Nephron (organoid): ENCODE data around the gene NCOA3.

Source experiments
- H3K27ac Mint-ChIP-seq, 3 experiments: 2 replicates each; pipeline ENCODE4 v1.8.0; 2020; ENCODE audit warnings: mixed read lengths in 3 of 3, mild to moderate bottlenecking in 2 of 3, moderate library complexity in 1 of 3
- H3K27me3 Mint-ChIP-seq: 2 replicates; pipeline ENCODE4 v1.8.0; 2021; ENCODE audit warnings: low read depth, mild to moderate bottlenecking, moderate library complexity, mixed read lengths
- H3K36me3 Mint-ChIP-seq: 2 replicates; pipeline ENCODE4 v1.8.0; 2020; ENCODE audit warnings: low read depth, mixed read lengths
- H3K4me1 Mint-ChIP-seq: 2 replicates; pipeline ENCODE4 v1.8.0; 2020; ENCODE audit warnings: mixed read lengths
- H3K4me3 Mint-ChIP-seq, 3 experiments: 2 replicates each; pipeline ENCODE4 v1.8.0; 2020; ENCODE audit warnings: mild to moderate bottlenecking in 3 of 3, mixed read lengths in 3 of 3, moderate library complexity in 2 of 3
- H3K9me3 Mint-ChIP-seq: 2 replicates; pipeline ENCODE4 v1.8.0; 2020; ENCODE audit warnings: mixed read lengths
- CTCF ChIP-seq, 3 experiments: fragments of 200-600 bp; sonication (generic); IDR thresholded peaks; one replicate each; pipeline ENCODE4 v1.5.0; 2021; ENCODE audit warnings: antibody characterized with exemption in 3 of 3; ENCODE audit not compliant: unreplicated experiment in 3 of 3

NCOA3 gene

DNA sequence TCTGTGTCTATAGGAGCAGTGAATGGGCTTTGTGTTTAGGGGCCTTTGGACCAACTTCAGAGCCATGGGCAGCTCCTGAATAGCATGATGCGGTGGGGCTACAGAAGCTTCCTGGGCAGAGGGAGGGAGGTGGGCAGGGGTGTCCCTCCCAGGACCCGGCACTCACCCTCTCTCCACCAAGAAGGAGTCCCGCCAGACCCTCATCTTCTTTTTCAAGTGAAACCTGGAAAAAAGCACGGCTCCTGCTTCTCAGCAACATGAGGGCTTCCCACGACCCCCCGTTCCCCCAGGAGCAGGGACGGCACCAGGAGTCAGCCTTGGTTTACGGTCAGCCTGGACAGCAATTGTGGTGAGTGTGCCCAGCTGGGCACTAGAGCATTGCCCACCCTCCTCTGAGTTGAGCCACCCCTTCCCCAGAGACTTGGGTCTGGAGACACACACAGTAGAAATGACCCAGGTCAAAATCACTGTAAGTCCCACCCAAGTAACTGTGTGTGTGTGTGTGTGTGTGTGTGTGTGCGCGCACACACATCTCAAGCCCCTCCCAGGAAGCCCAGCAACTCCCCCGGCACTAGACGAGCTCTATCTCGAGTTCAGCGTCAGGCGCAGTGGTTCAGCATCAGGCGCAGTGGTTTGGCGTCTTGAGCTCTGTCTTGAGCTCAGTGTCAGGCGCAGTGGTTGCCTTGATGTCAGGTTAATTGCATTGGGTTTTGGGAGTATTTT, 175.4 kb downstream of the NCOA3 start:
- Mint-ChIP-seq H3K9me3 (no peaks in the 10 kb centered on the region), H3K4me3 (no peak overlapping the region), H3K36me3 (peaks cover 11% of the 10 kb centered on the region), H3K27me3 (peaks cover 5% of the 10 kb centered on the region), H3K27ac (no peak overlapping the region), H3K4me1 (peaks cover 2% of the 10 kb centered on the region)
- TF ChIP-seq CTCF (IDR thresholded peaks at IDR 0.05; ENCODE audit: unreplicated experiment in 3 of 3): no peak

GRCh38 chr20:47677635-47678453, 176.2 kb downstream of the NCOA3 start:
- Mint-ChIP-seq H3K27ac (no peak overlapping the region), H3K27me3 (no peaks in the 10 kb centered on the region), H3K9me3 (no peaks in the 10 kb centered on the region), H3K36me3 (peaks cover 7% of the 10 kb centered on the region), H3K4me3 (no peak overlapping the region), H3K4me1 (peaks cover 8% of the 10 kb centered on the region)
- peak; percentile 85 to 86 (median 86) for TF ChIP-seq CTCF (IDR thresholded peaks at IDR 0.05; ENCODE audit: unreplicated experiment in 3 of 3)

- H3K27me3 Mint-ChIP-seq: no peaks in the 10 kb centered on the region
- no peak overlapping the region for H3K4me3 Mint-ChIP-seq
- peaks cover 8% of the 10 kb centered on the region for H3K4me1 Mint-ChIP-seq
- no peaks in the 10 kb centered on the region for H3K9me3 Mint-ChIP-seq
- H3K27ac Mint-ChIP-seq: no peak overlapping the region
- TF ChIP-seq CTCF (IDR thresholded peaks at IDR 0.05; ENCODE audit: unreplicated experiment in 3 of 3): no peak
- peaks cover 8% of the 10 kb centered on the region for H3K36me3 Mint-ChIP-seq
Observed at GRCh38 chr20:47678536-47678935, 176.8 kb downstream of the NCOA3 start.

DNA sequence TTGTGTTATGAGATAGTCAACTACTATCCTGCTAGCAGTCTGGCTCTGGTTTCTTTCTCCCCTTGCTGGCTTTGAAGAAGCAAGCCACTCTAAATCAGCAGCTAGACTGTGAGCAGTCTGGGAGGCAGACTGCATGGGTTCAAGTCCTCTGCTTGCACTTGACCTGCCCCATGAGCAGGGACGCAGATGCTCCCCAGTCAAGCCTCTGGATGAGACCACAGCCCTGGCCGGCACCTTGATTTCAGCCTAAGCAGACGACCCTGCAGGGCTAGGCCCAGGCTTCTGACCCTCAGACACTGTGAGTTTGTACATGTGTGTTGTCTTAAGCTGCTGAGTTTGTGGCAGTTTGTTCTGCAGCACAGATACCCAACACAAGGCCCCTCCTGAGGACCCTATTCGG, 177.8 kb downstream of the NCOA3 start:
- Mint-ChIP-seq H3K27me3 (no peaks in the 10 kb centered on the region), H3K27ac (no peak overlapping the region)

DNA sequence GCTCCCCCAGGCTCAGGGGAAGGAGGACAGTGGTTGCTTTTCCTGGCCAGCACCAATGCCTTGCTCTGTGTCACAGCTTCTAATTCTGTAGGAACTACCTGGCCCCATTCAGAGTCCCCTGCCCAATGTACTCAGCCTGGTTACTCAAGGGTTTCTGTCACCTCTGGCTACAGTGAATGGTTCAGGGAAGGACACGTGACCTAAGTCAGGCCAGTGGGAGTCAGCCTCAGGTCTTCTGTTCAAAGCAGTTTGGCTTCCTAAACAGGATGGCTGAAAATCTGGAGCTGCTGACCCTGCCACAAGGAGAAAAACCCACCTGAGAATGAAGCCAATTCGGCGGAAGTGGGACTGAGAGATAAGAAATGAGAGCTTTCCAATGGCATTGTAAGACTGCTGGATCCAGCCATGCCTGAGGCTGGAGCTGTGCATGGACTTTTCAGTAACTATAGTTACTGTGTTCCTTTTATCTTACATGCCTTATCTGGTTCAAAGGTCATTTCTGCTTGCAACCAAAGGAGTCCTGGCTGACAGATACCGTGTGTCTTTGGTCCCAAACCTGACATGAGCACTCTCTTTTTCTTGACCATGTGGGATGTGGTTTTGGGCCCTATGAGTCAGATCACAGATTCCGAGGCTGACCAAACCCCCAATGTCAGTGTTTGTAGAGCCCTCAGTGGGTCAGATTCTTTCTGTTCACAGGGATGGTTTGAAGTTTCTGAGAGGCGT, 179.3 kb downstream of the NCOA3 start:
- no peak overlapping the region for H3K27ac Mint-ChIP-seq
- no peak overlapping the region for H3K4me3 Mint-ChIP-seq

More for the DNA sequence above, 177.8 kb downstream of the NCOA3 start:
- peaks cover 8% of the 10 kb centered on the region for H3K4me1 Mint-ChIP-seq
- H3K36me3 Mint-ChIP-seq: peaks cover 12% of the 10 kb centered on the region
- H3K9me3 Mint-ChIP-seq: no peaks in the 10 kb centered on the region
- TF ChIP-seq CTCF (IDR thresholded peaks at IDR 0.05; ENCODE audit: unreplicated experiment in 3 of 3): no peak
- no peak overlapping the region for H3K4me3 Mint-ChIP-seq

More for the DNA sequence above, 179.3 kb downstream of the NCOA3 start:
- Mint-ChIP-seq H3K4me1 (peaks cover 9% of the 10 kb centered on the region), H3K27me3 (no peaks in the 10 kb centered on the region), H3K36me3 (peaks cover 15% of the 10 kb centered on the region), H3K9me3 (no peaks in the 10 kb centered on the region)
- TF ChIP-seq CTCF (IDR thresholded peaks at IDR 0.05; ENCODE audit: unreplicated experiment in 3 of 3): no peak
